GM21619 (cell line): ENCODE data around the gene DCLRE1B.
"Not testable (repeated sequence)": the region's sequence is repeated elsewhere in the genome, so short reads cannot be mapped to it uniquely, and the experiment has no call there.

Experiments
- ATAC-seq: cut with Tn5 transposase; IDR thresholded peaks from one replicate; pipeline ENCODE4 v1.9.1; 2021; ENCODE audit not compliant: unreplicated experiment

Gene DCLRE1B

GRCh38 chr1:113946112-113946511 lies 41.0 kb downstream of the DCLRE1B start:
- ATAC-seq: no peak

- ATAC-seq: no peak
Measured at GRCh38 chr1:113946678-113947387, 41.7 kb downstream of the DCLRE1B start.

GRCh38 chr1:113947388-113948107 lies 42.4 kb downstream of the DCLRE1B start:
- no peak for ATAC-seq

GRCh38 chr1:113948151-113948550 lies 43.0 kb downstream of the DCLRE1B start:
- ATAC-seq: not testable (repeated sequence)

GRCh38 chr1:113949007-113949406 lies 43.9 kb downstream of the DCLRE1B start:
- ATAC-seq: no peak

- no peak for ATAC-seq
Measured at GRCh38 chr1:113950908-113951307, 45.8 kb downstream of the DCLRE1B start.

- ATAC-seq: no peak
Measured at GRCh38 chr1:113951719-113952118, 46.6 kb downstream of the DCLRE1B start.

GRCh38 chr1:113957984-113958383 lies 52.9 kb downstream of the DCLRE1B start:
- ATAC-seq: no peak

GRCh38 chr1:113958691-113959090 lies 53.6 kb downstream of the DCLRE1B start:
- ATAC-seq: no peak

- ATAC-seq: no peak
Measured at GRCh38 chr1:113963281-113963906, 58.3 kb downstream of the DCLRE1B start.
